Esophagus squamous epithelium (tissue), 4 donors: ENCODE data around the gene IER2.
"Not testable (repeated sequence)": the region's sequence is repeated elsewhere in the genome, so short reads cannot be mapped to it uniquely, and the experiment has no call there.

Experiments used
- CTCF ChIP-seq, 6 experiments: fragments of 450-650 bp in 4 of 6; fragments of 200-600 bp in 2 of 6; sonication (generic) in 2 of 6; IDR thresholded peaks; one replicate each; pipeline ENCODE4 v1.5.1; 2016 to 2019; ENCODE audit warnings: antibody characterized with exemption in 6 of 6, mild to moderate bottlenecking in 4 of 6, moderate library complexity in 4 of 6
- POLR2A ChIP-seq, 4 donors: fragments of 450-650 bp; IDR thresholded peaks; one replicate each; pipeline ENCODE4 v1.6.1; 2017; ENCODE audit warnings: antibody characterized with exemption in 4 of 4, mild to moderate bottlenecking in 4 of 4, moderate library complexity in 3 of 4

GRCh38 chr19:13186688-13187087 is 36.5 kb downstream of the IER2 start:
- not testable (repeated sequence) for TF ChIP-seq CTCF, POLR2A (IDR thresholded peaks at IDR 0.05)
